ENCODE results near the gene PADI3.

Gene PADI3

GRCh38 chr1:17304151-17304825 lies 55.4 kb downstream of the PADI3 start:
- POLR2A ChIA-PET = interaction anchor here (1.1 kb wide), 1 partner anchor 10 kb away, joined by 3 read pairs; no protein-coding TSS in a partner anchor

GRCh38 chr1:17304826-17305175 lies 55.9 kb downstream of the PADI3 start:
- no peak for DNase-seq (ENCODE audit: extremely low spot score)
- CTCF ChIA-PET = no interaction called here
- no peak for TF ChIP-seq L3MBTL2 (conservative IDR thresholded peaks at IDR 0.05)
- TF ChIP-seq FOXM1 (IDR thresholded peaks at IDR 0.05; ENCODE audit: borderline replicate concordance) = no peak
- no peak for TF ChIP-seq CTBP1 (IDR thresholded peaks at IDR 0.05; ENCODE audit: borderline replicate concordance)
- POLR2A ChIA-PET = interaction anchor here (1.1 kb wide), 1 partner anchor 11 kb away, joined by 3 read pairs; no protein-coding TSS in a partner anchor

More at GRCh38 chr1:17304151-17304825, 55.4 kb downstream of the PADI3 start:
- TF ChIP-seq ELF4 (IDR thresholded peaks at IDR 0.05) (no peak), ARNT (IDR thresholded peaks at IDR 0.05) (no peak), NFRKB (IDR thresholded peaks at IDR 0.05) (no peak), FOXK2 (IDR thresholded peaks at IDR 0.05) (no peak), L3MBTL2 (conservative IDR thresholded peaks at IDR 0.05) (no peak), TARDBP (IDR thresholded peaks at IDR 0.05) (no peak), BHLHE40 (IDR thresholded peaks at IDR 0.05; ENCODE audit: borderline replicate concordance) (no peak), FOXM1 (IDR thresholded peaks at IDR 0.05; ENCODE audit: borderline replicate concordance) (no peak), SUZ12 (IDR thresholded peaks at IDR 0.05) (no peak), PKNOX1 (IDR thresholded peaks at IDR 0.05) (no peak), HDGF (IDR thresholded peaks at IDR 0.05; ENCODE audit: borderline replicate concordance) (no peak), SP1 (IDR thresholded peaks at IDR 0.05) (no peak), CTBP1 (IDR thresholded peaks at IDR 0.05; ENCODE audit: borderline replicate concordance) (no peak), FOXA1 (IDR thresholded peaks at IDR 0.05) (no peak), LEF1 (IDR thresholded peaks at IDR 0.05; ENCODE audit: borderline replicate concordance) (no peak), ZNF384 (IDR thresholded peaks at IDR 0.05) (no peak)
- no peak for DNase-seq (ENCODE audit: extremely low spot score)
- CTCF ChIA-PET = interaction anchor here (0.5 kb wide), 1 partner anchor 69 kb away, joined by 3 read pairs; no protein-coding TSS in a partner anchor

GRCh38 chr1:17305576-17306095 lies 56.7 kb downstream of the PADI3 start:
- ChIA-PET POLR2A (no interaction called here), CTCF (no interaction called here)
- no peak for TF ChIP-seq L3MBTL2 (conservative IDR thresholded peaks at IDR 0.05)
- no peak for TF ChIP-seq FOXA1 (IDR thresholded peaks at IDR 0.05)
- no peak for DNase-seq (ENCODE audit: extremely low spot score)

- no peak for TF ChIP-seq PKNOX1 (IDR thresholded peaks at IDR 0.05)
- no peak for TF ChIP-seq ARNT (IDR thresholded peaks at IDR 0.05)
- no peak for TF ChIP-seq L3MBTL2 (conservative IDR thresholded peaks at IDR 0.05)
- no peak for TF ChIP-seq FOXM1 (IDR thresholded peaks at IDR 0.05; ENCODE audit: borderline replicate concordance)
- TF ChIP-seq SUZ12 (IDR thresholded peaks at IDR 0.05) = no peak
- TF ChIP-seq ELF4 (IDR thresholded peaks at IDR 0.05) = no peak
- no peak for TF ChIP-seq FOXA1 (IDR thresholded peaks at IDR 0.05)
- no peak for TF ChIP-seq NFRKB (IDR thresholded peaks at IDR 0.05)
- TF ChIP-seq TARDBP (IDR thresholded peaks at IDR 0.05) = no peak
- TF ChIP-seq SP1 (IDR thresholded peaks at IDR 0.05) = no peak
- TF ChIP-seq BHLHE40 (IDR thresholded peaks at IDR 0.05; ENCODE audit: borderline replicate concordance) = no peak
- no peak for TF ChIP-seq HDGF (IDR thresholded peaks at IDR 0.05; ENCODE audit: borderline replicate concordance)
- no peak for TF ChIP-seq CTBP1 (IDR thresholded peaks at IDR 0.05; ENCODE audit: borderline replicate concordance)
- no peak for TF ChIP-seq LEF1 (IDR thresholded peaks at IDR 0.05; ENCODE audit: borderline replicate concordance)
- no peak for TF ChIP-seq ZNF384 (IDR thresholded peaks at IDR 0.05)
- no peak for TF ChIP-seq FOXK2 (IDR thresholded peaks at IDR 0.05)
- CTCF ChIA-PET = no interaction called here
- POLR2A ChIA-PET = no interaction called here
- DNase-seq (ENCODE audit: extremely low spot score) = no peak
Measured at GRCh38 chr1:17306407-17306806, 57.5 kb downstream of the PADI3 start.

GRCh38 chr1:17306921-17307320 lies 58.0 kb downstream of the PADI3 start:
- CTCF ChIA-PET = no interaction called here
- DNase-seq (ENCODE audit: extremely low spot score) = no peak
- TF ChIP-seq NFRKB (IDR thresholded peaks at IDR 0.05) = no peak
- POLR2A ChIA-PET = no interaction called here

GRCh38 chr1:17307329-17307728 lies 58.4 kb downstream of the PADI3 start:
- DNase-seq (ENCODE audit: extremely low spot score) = no peak
- POLR2A ChIA-PET = no interaction called here
- CTCF ChIA-PET = no interaction called here
- TF ChIP-seq FOXA1 (IDR thresholded peaks at IDR 0.05) (no peak), LEF1 (IDR thresholded peaks at IDR 0.05; ENCODE audit: borderline replicate concordance) (no peak), HDGF (IDR thresholded peaks at IDR 0.05; ENCODE audit: borderline replicate concordance) (no peak), BHLHE40 (IDR thresholded peaks at IDR 0.05; ENCODE audit: borderline replicate concordance) (no peak), NFRKB (IDR thresholded peaks at IDR 0.05) (no peak), ARNT (IDR thresholded peaks at IDR 0.05) (no peak), FOXM1 (IDR thresholded peaks at IDR 0.05; ENCODE audit: borderline replicate concordance) (no peak), L3MBTL2 (conservative IDR thresholded peaks at IDR 0.05) (no peak), ZNF384 (IDR thresholded peaks at IDR 0.05) (no peak), SP1 (IDR thresholded peaks at IDR 0.05) (no peak), SUZ12 (IDR thresholded peaks at IDR 0.05) (no peak), FOXK2 (IDR thresholded peaks at IDR 0.05) (no peak), PKNOX1 (IDR thresholded peaks at IDR 0.05) (no peak)

Data from HEK293T (cell line).